ENCODE data around the gene FBXO42.
A peak's percentile ranks its signal among the peaks of the same experiment; 100 is the strongest.

The FBXO42 gene

GRCh38 chr1:16207318-16208269 is 144.7 kb downstream of the FBXO42 start:
- no peak for DNase-seq (ENCODE audit: low read depth)
- H3K4me3 ChIP-seq (ENCODE audit: low read depth, low read length) = peak overlapping the region; percentile 67
- TF ChIP-seq, protein P1, sequence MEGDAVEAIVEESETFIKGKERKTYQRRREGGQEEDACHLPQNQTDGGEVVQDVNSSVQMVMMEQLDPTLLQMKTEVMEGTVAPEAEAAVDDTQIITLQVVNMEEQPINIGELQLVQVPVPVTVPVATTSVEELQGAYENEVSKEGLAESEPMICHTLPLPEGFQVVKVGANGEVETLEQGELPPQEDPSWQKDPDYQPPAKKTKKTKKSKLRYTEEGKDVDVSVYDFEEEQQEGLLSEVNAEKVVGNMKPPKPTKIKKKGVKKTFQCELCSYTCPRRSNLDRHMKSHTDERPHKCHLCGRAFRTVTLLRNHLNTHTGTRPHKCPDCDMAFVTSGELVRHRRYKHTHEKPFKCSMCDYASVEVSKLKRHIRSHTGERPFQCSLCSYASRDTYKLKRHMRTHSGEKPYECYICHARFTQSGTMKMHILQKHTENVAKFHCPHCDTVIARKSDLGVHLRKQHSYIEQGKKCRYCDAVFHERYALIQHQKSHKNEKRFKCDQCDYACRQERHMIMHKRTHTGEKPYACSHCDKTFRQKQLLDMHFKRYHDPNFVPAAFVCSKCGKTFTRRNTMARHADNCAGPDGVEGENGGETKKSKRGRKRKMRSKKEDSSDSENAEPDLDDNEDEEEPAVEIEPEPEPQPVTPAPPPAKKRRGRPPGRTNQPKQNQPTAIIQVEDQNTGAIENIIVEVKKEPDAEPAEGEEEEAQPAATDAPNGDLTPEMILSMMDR (IDR thresholded peaks at IDR 0.05; ENCODE audit: low read depth, low read length, missing control alignments) = no peak

GRCh38 chr1:16206547-16207317 is 145.5 kb downstream of the FBXO42 start:
- TF ChIP-seq, protein P1 (IDR thresholded peaks at IDR 0.05; ENCODE audit: low read depth, low read length, missing control alignments) = no peak
- peak overlapping the region; percentile 67 for H3K4me3 ChIP-seq (ENCODE audit: low read depth, low read length)
- DNase-seq (ENCODE audit: low read depth) = peak; percentile 79

DNA sequence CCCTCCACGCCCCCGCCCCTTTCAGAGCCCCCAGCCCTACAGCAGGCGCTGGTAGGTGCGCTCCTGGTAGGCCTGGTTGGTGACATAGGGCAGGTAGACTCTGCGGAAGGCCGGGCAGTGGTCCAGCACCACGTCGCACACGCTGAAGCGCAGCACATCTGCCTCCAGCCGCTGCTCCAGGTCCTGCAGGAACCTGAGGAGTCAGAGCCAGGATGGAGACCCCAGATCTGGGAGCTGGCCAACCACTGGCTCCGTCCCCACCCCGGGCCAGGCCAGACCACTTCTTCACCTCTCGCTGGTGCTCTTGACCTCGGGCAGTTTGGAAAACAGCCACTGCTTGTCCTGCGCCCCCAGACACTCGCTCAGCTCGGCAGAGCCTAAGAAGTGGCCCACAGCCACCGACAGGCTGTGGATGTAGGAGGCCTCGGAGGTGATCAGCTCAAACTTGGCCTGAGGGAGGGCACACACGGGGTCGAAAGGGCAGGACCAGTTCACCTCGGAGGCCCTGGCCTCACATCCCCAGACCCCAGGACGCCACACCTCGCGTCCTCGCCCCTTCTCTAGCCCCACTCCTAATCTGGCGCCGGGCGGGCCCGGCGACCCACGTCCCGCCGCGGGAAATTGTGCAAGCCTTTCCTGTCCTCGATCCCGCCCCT is 146.3 kb downstream of the FBXO42 start:
- TF ChIP-seq, protein P1 (IDR thresholded peaks at IDR 0.05; ENCODE audit: low read depth, low read length, missing control alignments) = no peak
- DNase-seq (ENCODE audit: low read depth) = no peak
- peak overlapping the region; percentile 40 for H3K4me3 ChIP-seq (ENCODE audit: low read depth, low read length)

DNA sequence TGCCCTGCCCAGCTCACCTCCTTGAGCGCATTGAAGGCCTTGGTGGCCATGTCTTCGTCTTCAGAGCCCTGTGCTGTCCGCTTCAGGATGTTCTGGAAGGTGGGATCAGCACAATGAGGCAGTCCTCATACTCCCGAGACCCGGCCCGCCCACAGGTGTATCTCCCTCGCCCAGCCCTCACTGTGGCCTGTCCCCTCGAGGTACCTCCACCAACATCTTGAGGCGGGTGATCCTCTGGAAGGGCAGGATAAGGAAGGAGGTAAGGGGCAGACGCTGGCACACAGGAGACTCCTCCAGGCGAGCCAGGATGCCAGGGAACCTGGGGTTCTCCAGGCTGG is 147.0 kb downstream of the FBXO42 start:
- no peak for DNase-seq (ENCODE audit: low read depth)

GRCh38 chr1:16204634-16205333 is 147.5 kb downstream of the FBXO42 start:
- no peak for DNase-seq (ENCODE audit: low read depth)
- H3K4me3 ChIP-seq (ENCODE audit: low read depth, low read length) = no peak overlapping the region
- TF ChIP-seq, protein P1 (IDR thresholded peaks at IDR 0.05; ENCODE audit: low read depth, low read length, missing control alignments) = peak; percentile 29

More for the DNA sequence above, 147.0 kb downstream of the FBXO42 start:
- TF ChIP-seq, protein P1 (IDR thresholded peaks at IDR 0.05; ENCODE audit: low read depth, low read length, missing control alignments) = no peak
- no peak overlapping the region for H3K4me3 ChIP-seq (ENCODE audit: low read depth, low read length)

GRCh38 chr1:16204216-16204615 is 148.1 kb downstream of the FBXO42 start:
- no peak overlapping the region for H3K4me3 ChIP-seq (ENCODE audit: low read depth, low read length)

More at GRCh38 chr1:16204216-16204615, 148.1 kb downstream of the FBXO42 start:
- DNase-seq (ENCODE audit: low read depth) = no peak
- TF ChIP-seq, protein P1 (IDR thresholded peaks at IDR 0.05; ENCODE audit: low read depth, low read length, missing control alignments) = no peak

All from GM12864 (cell line).